ENCODE results near the gene MPP3.

- no peak for TF ChIP-seq CBFB (CRISPR knock-in tag; IDR thresholded peaks at IDR 0.05; ENCODE audit: low read depth)
- TF ChIP-seq, protein P1, sequence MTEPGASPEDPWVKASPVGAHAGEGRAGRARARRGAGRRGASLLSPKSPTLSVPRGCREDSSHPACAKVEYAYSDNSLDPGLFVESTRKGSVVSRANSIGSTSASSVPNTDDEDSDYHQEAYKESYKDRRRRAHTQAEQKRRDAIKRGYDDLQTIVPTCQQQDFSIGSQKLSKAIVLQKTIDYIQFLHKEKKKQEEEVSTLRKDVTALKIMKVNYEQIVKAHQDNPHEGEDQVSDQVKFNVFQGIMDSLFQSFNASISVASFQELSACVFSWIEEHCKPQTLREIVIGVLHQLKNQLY (CRISPR knock-in tag; IDR thresholded peaks at IDR 0.05): no peak
- no peak for TF ChIP-seq USF2 (CRISPR knock-in tag; IDR thresholded peaks at IDR 0.05)
- no peak for TF ChIP-seq CTCF (IDR thresholded peaks at IDR 0.05)
- TF ChIP-seq, protein P2, sequence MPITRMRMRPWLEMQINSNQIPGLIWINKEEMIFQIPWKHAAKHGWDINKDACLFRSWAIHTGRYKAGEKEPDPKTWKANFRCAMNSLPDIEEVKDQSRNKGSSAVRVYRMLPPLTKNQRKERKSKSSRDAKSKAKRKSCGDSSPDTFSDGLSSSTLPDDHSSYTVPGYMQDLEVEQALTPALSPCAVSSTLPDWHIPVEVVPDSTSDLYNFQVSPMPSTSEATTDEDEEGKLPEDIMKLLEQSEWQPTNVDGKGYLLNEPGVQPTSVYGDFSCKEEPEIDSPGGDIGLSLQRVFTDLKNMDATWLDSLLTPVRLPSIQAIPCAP (CRISPR knock-in tag; IDR thresholded peaks at IDR 0.05): no peak
- no peak for TF ChIP-seq USF1 (CRISPR knock-in tag; IDR thresholded peaks at IDR 0.05)
- no peak for TF ChIP-seq SP1 (CRISPR knock-in tag; conservative IDR thresholded peaks at IDR 0.05)
- no peak for TF ChIP-seq MAX (CRISPR knock-in tag; IDR thresholded peaks at IDR 0.05)
- TF ChIP-seq, protein P3, sequence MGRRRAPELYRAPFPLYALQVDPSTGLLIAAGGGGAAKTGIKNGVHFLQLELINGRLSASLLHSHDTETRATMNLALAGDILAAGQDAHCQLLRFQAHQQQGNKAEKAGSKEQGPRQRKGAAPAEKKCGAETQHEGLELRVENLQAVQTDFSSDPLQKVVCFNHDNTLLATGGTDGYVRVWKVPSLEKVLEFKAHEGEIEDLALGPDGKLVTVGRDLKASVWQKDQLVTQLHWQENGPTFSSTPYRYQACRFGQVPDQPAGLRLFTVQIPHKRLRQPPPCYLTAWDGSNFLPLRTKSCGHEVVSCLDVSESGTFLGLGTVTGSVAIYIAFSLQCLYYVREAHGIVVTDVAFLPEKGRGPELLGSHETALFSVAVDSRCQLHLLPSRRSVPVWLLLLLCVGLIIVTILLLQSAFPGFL (CRISPR knock-in tag; IDR thresholded peaks at IDR 0.05; ENCODE audit: borderline replicate concordance): no peak
Observed at GRCh38 chr17:43801844-43802243, 31.1 kb downstream of the MPP3 start.
